Measurements from ENCODE around the gene CDT1.
A peak's percentile ranks its signal among the peaks of the same experiment; 100 is the strongest.

Gene CDT1

GRCh38 chr16:88803264-88803987 is at the start of gene CDT1:
CDT1 (plus strand) TSS chr16:88803789; CDS start chr16:88803832, 43 bp downstream.
- DNase-seq (ENCODE audit: low read depth, low spot score), result no peak

GRCh38 chr16:88754109-88754911 is 49.3 kb upstream of the CDT1 start:
- no peak for DNase-seq (ENCODE audit: low read depth, low spot score)

DNA sequence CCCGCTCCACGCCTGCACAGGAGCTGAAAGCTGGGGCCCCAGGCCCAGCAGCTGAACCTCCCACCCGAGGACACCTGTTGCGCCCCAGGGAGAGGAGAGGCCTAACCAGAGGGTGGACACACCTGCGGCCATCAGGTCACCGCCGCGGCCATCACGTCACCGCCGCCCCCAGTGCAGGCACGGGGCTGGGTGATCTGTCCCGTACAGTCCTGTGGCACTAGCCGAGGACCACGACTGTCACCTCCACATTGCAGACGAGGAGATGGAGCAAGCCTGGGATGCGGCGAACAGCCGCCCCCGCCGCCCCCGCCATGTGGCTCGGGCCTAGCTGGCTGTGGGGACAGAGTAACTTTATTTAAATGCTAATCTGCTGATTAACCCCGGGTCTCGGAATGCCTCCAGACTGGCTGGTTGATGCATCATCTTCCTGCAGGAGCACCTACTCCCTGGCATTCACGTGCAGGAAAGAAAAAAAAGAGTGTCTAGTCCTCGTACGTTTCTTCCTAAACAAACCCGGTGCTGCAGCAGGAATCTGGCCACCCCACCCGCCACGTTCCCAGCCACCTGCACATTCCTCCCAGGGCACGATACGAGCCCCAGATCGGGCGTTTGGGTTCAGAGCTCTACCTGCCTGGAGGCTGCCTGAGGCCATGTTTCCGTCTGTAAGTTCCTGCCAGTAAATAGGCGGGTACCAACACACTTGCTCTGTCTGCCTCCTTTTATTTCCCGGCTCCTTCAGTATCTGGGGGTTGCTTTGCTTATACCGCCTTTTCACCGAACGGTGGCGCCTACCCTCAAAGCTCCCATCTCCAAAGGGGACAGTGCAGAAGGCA is 48.5 kb upstream of the CDT1 start:
- peak; percentile 40 for DNase-seq (ENCODE audit: low read depth, low spot score)

- DNase-seq (ENCODE audit: low read depth, low spot score), result no peak
Observed at GRCh38 chr16:88755745-88756443, 47.7 kb upstream of the CDT1 start.

DNA sequence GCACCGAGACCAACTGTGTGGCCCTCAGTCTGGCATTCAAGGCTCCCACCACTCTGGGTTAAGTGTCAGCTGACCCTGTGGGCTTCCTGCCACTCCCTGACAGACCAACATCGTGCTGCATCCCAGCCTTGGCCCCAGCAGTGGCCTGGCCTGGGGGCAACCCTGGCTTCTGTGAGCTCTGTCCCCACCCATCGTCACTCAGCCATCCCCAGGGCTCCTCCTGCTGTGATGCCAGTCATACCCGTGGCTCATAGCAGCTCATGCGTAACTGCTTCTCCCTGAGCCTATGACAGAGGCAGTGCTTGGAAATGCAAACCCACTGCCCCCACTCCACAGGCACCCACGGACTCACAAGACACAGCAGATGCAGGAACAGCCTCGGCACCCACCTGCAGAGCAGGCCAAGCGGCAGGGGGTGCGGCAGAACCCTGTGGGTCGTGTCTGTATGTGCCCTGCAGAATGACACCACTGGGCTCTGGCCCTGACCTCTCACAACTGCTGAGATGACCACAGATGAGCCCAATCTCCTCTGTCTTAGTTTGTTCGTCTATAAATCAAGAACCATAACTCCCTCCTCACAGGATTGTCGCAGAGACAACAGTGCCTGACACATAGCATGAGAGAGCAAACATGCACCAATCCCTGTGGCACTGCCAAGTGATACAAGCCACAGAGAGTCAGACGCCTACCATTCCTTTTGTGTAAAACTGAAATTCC is 45.2 kb upstream of the CDT1 start:
- DNase-seq (ENCODE audit: low read depth, low spot score), result no peak

DNA sequence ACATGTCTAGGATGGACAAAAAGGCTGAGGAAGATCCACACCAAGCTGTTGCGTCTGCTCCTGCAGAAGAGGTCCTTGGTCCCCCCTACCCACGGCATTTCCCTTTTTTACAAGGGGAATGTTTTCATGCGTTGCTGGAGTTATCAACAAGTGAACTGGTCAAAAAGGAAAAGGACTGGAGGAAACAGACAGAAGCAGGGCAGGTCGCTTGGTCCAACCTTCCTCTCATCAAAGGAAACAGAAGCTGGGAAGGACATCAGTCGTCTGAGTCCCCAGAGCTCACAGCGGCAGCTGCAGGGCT is 44.7 kb upstream of the CDT1 start:
- no peak for DNase-seq (ENCODE audit: low read depth, low spot score)

DNA sequence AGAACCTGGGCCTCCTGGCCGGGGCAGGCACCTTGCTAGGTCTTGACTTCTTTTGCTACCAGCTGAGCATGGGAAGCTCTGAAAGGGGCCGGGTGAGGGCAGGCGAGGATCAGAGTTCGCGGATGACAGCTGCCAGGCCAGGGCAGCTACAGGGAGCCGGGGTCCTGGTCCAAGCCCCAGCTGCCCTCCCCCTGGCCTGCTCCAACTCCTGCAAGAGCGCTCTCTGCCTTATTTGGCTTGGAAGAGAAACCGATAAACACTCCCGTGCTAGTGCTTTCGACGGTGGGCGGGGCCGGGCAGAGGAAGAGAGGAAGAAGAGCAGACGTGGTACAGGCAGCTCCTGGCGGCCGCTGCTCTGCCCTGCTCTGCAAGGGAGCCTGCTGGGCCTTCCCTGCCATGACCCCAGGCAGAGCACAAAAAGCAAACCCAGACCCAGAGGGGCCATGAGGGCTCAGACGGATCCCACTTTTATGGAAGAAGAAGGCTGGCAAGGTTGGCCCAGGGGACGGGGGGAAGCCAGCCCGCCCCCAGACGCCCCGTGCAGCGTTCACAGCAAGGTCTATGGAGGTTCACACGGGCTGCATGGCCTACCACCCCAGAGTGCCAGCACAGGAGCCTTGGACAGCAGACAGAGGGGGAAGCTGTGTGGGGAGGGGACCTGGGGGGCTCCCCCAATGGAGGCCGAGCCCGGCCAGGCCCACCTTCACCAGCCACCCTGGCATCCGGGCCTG is 44.2 kb upstream of the CDT1 start:
- no peak for DNase-seq (ENCODE audit: low read depth, low spot score)

GRCh38 chr16:88759976-88760350 is 43.6 kb upstream of the CDT1 start:
- DNase-seq (ENCODE audit: low read depth, low spot score), result no peak

- DNase-seq (ENCODE audit: low read depth, low spot score), result no peak
Observed at GRCh38 chr16:88760424-88761142, 43.0 kb upstream of the CDT1 start.

DNA sequence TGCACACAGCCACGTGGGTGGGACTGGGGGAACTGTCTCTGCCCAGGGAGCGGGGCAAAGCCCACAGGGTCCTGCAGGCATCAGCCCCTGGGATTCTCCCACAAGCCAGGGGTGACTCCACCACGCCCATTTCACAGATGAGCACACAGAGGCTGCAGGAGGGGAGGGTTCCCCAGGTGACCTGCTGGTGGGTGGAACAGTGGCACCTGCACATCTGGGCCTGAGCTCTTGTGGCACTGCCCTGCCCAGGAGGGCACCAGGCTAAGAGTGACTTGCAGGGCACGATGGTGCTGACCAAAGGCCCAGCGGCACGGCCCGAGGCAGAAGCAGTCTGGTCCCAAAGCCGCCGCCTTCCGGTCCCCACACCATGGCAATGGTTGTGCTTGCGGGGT is 42.5 kb upstream of the CDT1 start:
- no peak for DNase-seq (ENCODE audit: low read depth, low spot score)

DNA sequence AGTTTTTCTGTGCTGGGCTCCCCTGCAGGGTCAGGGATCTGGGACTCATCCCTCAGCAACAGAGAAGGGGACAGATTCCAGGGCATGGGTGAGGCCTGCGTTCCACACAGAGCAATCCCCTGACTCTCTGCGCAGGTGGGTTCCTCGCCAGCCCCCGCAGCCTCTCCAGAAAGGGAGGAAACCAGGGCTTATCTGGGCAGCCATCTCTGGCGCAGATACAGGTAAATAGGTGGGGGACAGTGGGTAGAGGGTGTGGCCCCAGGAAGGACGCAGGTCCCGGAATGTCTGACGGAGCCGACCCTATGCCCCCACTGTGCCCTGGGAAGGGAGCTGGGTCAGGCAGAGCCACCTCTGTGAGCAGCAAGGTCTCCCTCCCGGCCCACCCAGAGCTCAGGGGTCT is 41.8 kb upstream of the CDT1 start:
- no peak for DNase-seq (ENCODE audit: low read depth, low spot score)

DNA sequence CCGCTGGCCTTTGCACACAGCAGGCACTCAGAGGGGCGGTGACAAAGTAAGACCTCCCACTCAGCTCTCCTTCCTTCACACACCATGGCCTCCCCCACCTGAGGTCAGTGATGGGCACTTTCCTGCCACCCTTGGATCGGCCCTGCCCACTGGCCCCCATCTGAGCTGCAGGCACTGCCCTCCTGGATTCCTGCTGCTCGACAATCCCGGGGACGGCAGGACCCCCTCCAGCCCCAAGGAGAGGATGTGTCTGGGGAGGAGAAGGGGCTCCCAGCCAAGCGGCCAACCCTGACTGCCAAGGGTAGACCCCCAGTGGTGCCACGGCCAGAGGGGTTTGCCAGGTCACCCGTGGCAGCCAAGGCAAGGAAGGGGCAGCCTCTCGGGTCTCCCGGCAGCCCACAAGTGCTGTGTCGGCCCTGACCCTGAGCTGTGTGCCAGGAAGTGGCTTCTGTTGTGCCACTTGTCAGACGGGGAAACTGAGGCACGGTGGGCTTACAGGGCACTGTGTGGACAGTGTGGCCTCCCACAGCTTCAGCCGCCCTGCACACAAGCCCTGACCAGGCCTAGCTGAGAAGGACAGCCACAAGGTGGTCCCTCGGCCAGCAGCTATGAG is 41.2 kb upstream of the CDT1 start:
- no peak for DNase-seq (ENCODE audit: low read depth, low spot score)

- no peak for DNase-seq (ENCODE audit: low read depth, low spot score)
Observed at GRCh38 chr16:88762941-88763340, 40.6 kb upstream of the CDT1 start.

GRCh38 chr16:88763502-88764053 is 40.0 kb upstream of the CDT1 start:
- peak; percentile 57 for DNase-seq (ENCODE audit: low read depth, low spot score)

DNA sequence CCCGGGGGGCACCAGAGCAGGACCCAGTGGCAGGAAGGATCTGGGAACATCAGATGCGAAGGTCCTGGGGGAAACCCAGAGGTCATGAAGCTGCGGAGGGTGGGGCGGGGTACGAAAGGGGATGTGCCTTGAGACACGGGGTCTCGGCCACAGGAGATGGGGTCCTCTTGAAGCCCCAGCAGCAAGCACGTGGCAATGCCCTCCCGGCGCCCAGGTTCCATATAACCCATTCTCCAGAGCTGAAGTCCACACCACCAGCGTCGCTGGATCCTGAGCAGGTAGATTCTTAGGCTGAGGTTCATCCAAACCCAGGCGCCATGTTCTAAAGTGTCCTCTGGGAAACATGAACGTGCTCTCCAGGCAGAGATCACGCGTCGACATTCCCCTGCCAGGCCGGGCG is 39.5 kb upstream of the CDT1 start:
- no peak for DNase-seq (ENCODE audit: low read depth, low spot score)

DNA sequence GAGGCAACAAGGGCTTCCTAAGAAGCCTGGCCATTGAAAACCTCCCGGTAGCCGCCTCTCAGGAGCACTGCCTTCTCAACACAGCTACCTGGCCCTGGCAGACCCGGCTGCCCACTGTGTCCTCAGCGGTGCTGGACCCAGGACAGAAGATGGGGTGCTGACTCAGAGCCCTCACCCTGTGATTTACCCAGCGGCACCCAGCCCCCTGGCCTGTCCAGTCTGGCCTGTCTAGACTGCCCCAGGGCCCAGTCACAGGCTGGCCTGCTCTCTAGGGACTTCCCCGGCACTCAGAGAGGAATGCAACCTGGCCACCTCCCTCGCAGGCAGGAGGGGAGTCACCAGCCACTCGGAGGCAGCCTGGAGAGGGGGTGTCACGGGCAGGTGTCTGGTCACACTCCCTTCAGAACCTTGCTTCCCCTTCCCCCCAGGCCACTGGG is 38.7 kb upstream of the CDT1 start:
- DNase-seq (ENCODE audit: low read depth, low spot score), result no peak

GRCh38 chr16:88766975-88767374 is 36.6 kb upstream of the CDT1 start:
- no peak for DNase-seq (ENCODE audit: low read depth, low spot score)

DNA sequence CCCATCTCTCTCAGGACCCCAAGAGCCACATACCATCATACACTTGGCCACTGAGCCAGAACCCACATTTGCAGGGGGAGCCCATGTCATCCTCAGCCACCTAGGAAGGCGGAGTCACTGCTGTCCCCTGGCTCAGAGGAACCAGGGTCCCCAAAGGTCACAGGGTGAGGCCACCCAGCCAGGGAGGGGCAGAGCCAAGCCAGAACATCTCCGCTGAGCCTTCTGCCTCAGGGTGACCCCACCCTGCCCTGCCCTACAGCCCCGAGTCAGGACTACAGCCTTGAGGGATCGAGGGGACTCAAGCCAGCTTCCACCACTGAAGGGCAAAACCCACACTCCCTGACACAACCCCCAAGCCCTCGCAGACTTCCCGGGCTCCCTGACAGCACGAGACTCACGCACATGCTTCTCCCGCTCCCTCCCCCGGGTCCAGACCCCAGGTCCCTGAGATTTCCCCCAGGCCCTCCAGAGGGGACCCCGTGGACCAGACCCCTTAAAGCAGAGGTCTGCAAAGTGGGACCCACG is 36.0 kb upstream of the CDT1 start:
- no peak for DNase-seq (ENCODE audit: low read depth, low spot score)
